HK-2 (cell line): ENCODE data around the gene GBF1.
"Not testable (repeated sequence)": the region's sequence is repeated elsewhere in the genome, so short reads cannot be mapped to it uniquely, and the experiment has no call there.

Experiments used
- DNase-seq: peaks from one replicate; pipeline ENCODE4 v3.0.0-alpha.2; 2018; ENCODE audit not compliant: unreplicated experiment

The GBF1 gene

DNA sequence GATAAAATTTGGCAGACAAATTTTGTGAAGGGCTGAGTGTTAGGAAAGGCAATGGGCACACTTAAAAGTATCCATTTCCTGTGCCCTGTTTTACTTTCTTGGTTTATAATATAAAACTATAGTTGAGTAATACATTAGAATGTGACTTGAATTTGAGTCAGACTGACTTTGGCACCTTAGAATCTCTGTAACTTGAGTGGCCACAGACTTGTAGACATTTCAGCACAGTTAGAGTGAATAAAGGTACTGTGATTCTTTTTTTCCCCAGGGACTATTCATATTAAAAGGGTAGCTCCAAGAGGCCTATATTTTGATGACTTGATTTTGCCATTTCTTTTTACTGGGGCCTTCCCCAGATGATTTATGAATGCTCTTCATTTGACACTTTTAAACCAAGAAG, 22.4 kb downstream of the GBF1 start:
- DNase-seq: no peak

GRCh38 chr10:102268375-102268888, 23.1 kb downstream of the GBF1 start:
- no peak for DNase-seq

GRCh38 chr10:102269017-102269416, 23.7 kb downstream of the GBF1 start:
- DNase-seq: no peak

- DNase-seq: no peak
Observed at GRCh38 chr10:102274062-102274461, 28.7 kb downstream of the GBF1 start.

DNA sequence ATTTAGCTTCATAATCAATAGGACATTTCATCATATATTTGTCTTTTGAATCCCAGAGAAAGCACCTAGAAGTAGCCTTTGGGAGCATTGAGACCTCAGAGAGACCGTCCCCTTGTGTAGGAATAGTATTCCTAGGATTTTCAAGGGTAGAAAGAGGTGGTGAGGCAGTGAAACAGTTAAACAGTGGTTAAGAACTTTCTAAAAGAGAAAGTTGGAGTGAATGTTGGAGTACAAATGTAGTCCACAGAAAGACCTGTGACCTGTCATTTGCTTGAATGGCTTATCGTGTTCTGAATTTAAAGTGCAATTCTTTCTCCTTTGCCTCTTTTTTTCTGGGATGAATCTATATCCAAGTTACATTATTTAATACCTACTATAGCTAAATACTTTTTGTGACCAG, 30.0 kb downstream of the GBF1 start:
- no peak for DNase-seq

- no peak for DNase-seq
Observed at GRCh38 chr10:102279104-102279503, 33.8 kb downstream of the GBF1 start.

DNA sequence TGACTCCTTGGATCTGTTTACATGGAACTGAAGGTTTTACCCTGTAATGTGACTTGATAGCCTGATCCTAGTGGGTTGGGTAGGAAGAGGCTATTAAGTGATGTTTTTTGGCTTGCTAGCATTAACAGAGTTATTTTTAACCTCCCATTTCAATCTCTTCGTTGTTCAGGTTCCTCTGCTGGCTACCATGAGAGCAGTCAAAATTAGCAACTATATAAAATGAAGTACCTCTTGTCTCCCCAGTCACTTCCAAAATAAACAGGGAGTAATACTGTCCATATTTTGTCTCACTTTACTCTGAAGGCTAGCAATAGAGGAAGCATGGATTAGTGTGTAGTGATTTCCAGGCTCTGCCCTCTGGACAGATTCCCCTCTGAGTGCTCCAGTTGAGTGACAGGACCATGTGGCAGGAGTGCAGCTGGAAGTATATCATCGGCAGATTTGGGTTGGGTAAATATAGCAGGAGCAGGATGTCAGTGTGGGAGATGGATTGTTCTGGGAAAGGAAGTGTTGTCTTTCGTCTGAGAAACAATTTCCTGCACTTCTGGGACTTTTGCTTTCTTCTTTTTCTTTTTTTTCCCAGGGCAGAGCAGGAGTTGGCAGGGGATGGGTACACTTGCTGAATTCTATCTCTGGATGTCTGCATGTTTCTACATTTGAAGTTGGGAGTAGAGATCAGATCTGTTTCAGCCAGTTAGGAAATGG, 35.2 kb downstream of the GBF1 start:
- DNase-seq: no peak

DNA sequence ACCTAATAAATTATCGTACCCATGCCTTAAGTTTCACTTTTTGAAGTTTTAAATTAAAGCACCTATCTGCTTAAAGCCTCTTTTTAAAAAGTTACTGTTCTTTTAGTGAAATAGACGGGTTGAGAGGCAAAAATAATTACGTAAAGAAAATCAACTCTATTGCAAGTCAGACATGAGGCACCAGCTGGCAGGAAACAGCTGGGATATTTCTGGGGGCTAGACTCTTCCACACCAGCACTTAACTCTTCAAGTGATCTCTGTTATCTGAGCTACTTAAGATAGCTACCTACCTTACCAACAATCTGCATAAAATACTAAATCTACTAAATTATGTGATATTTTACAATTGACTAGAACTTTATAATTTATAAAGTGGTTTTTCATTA, 35.8 kb downstream of the GBF1 start:
- no peak for DNase-seq

DNA sequence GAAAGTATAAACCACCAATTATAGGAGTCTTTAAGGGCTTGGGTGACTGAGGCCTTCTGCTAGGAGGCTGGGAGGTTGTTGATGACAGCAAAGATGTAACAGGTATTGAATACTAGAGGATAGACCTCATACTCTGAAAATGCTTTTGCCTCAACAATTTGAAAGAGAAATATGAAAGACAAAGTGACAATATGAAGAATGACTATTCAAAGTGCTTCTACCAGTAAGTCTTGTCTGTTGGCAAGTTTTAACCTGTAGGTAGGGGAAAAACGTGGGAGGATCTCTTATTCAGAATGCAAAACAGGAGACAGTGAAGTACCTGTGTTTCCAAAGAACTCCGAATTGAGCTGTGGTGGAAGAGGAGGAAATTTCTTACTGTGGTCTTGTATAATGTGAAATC, 38.2 kb downstream of the GBF1 start:
- no peak for DNase-seq

DNA sequence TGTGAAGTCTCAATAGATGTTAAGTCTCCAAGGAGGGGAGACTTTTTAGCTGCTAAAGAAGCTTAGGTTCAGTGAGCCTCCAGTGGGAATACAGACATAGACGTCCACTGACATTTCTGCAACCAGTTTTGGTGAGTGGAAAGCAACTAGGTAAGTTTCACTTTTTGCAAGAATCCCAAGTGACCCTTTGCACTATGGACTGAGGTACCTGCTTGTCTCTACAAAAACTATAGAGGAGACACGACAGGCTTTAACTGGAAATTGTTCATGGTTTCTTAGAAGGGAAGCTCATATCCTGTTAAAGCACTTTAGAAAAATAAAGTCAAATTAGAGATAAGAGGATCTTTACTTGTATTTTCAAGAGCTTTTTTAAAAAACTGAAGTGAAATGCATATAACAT, 38.6 kb downstream of the GBF1 start:
- DNase-seq: no peak

- no peak for DNase-seq
Observed at GRCh38 chr10:102284531-102284930, 39.2 kb downstream of the GBF1 start.

- no peak for DNase-seq
Observed at GRCh38 chr10:102285133-102285532, 39.8 kb downstream of the GBF1 start.

- DNase-seq: no peak
Observed at GRCh38 chr10:102286216-102286615, 40.9 kb downstream of the GBF1 start.

DNA sequence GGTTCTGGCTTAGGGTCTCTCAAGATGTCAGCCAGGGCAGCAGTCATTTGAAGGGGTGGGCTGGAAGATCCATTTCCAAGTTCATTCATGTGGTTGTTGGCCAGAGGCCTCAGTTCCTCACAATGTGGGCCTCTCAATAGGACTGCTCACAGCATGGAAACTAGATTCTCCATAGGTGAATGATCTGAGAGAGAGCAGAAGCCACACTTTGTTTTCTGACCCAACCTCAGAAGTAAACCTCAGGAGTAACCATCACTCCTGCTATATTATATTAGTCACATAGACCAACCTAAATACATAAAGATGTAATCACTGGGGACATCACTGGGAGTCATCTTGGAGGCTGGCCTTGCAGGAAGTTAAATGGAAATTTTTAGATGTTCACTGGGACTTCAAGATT, 42.2 kb downstream of the GBF1 start:
- DNase-seq: no peak

GRCh38 chr10:102287991-102288390, 42.7 kb downstream of the GBF1 start:
- DNase-seq: no peak

DNA sequence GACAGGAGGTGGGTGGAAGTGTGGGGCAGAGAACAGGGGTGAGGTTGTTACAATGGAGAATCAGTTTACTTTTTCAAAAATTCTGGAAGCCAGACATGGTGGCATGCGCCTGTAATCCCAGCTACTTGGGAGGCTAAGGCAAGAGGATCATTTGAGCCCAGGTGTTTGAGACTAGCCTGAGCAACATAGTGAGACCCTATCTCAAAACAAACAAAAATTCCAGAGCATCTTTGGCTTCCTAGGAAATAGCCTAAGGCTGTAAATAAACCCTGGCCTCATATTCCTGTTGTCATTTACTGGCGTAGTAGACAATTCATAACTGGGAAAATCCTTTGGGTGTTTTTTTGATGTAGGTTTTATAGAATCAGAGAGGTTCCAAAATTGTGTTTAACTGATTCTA, 44.0 kb downstream of the GBF1 start:
- DNase-seq: no peak

DNA sequence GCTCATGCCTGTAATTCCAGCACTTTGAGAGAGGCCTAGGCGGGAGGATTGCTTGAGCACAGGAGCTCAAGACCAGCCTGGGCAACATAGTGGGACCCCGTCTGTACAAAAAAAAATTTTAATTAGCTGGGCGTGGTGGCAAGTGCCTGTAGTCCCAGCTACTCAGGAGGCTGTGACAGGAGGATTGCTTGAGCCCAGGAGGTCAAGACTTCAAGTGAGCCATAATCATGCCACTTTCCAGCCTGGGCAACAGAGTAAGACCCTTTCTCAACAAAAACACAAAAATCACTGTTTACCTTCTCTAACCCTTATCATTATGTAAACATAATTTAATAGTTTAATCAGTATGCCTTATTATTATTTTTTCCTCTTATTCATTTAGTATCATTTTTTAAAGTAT, 44.5 kb downstream of the GBF1 start:
- no peak for DNase-seq

- DNase-seq: no peak
Observed at GRCh38 chr10:102291221-102291905, 46.0 kb downstream of the GBF1 start.

DNA sequence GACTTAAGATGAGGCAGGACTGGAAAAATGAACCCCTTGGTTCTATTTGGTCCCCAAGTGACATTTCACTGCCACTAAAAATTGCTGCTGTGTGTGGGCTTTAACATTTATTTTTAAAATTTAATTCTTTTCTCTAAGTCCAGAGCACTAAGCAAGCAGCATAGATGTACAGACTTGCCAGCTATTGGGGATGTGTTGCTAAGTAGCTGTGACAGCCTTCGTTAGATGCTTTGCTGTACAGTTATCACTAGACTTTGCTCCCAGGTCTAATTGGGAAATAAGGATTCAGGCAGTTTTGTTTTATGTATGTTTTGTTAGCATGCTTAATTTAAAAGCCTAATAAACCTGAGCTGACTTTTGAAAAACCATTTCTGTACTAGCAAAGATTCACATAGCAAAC, 51.8 kb downstream of the GBF1 start:
- DNase-seq: no peak

DNA sequence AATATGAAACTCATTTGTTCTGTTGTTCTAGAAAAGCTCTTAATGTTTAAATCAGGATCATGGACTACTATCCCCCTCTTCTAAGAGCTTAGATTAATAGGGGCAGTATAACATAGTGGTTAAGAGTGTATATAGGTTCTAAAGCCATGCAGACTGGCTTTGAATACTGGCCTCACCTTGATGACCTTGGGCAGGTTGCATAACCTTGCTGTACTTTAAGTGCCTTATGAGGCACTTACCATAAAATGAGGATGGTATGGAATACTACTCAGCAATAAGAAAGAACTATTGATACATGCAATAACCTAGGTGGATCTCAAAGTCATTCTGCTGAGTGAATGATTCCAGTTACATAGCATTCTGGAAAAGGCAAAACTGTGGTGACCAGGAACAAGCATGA, 53.6 kb downstream of the GBF1 start:
- no peak for DNase-seq

DNA sequence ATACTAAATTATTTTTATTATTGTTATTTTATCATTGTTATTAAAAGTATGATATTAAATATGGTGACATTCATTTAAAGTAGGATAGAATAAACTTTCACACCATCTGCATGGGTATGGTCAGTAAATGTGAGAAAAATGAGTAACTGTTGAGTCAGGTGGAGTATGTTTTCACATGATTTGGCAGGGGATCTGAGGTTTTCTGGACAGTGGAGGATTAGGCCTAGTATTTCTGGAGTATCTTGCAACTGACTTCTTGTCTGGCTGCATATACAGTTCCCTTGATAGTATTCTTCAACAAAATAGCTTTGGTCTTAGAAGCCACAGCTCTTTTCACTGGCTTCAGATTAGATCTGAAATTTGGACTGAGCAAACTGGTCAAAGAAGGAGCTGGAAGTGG, 54.5 kb downstream of the GBF1 start:
- DNase-seq: no peak

GRCh38 chr10:102300278-102300843, 55.0 kb downstream of the GBF1 start:
- DNase-seq: no peak

- DNase-seq: not testable (repeated sequence)
Observed at GRCh38 chr10:102300912-102301311, 55.6 kb downstream of the GBF1 start.
